HepG2 (cell line): Measurements from ENCODE around the gene OR1F1. TPM values are rescaled to one million over a fixed set of nuclear protein-coding genes. Genes with fewer than 3 reads are reported as not detected.
A peak's percentile ranks its signal among the peaks of the same experiment; 100 is the strongest.

ENCODE experiments used
- ATF7-NPFF ChIP-seq: sonication (generic); formaldehyde crosslinking; IDR thresholded peaks from 2 replicates; pipeline ENCODE4 v1.8.1; 2023; ENCODE audit warnings: mild to moderate bottlenecking, low read depth, missing genetic modification reagents, moderate library complexity
- CHD2 ChIP-seq: IDR thresholded peaks from 2 replicates; pipeline ENCODE4 v1.6.1; 2011; ENCODE audit warnings: low read depth, low read length, improper control_type of control experiment
- HNRNPLL ChIP-seq: fragments of 200-400 bp; formaldehyde crosslinking; IDR thresholded peaks from 2 replicates; pipeline ENCODE4 v1.6.1; 2017; ENCODE audit warnings: mild to moderate bottlenecking, low read depth, low read length; ENCODE audit not compliant: poor library complexity, severe bottlenecking
- PCBP2 ChIP-seq: fragments of 200-400 bp; formaldehyde crosslinking; optimal IDR thresholded peaks from 2 replicates; pipeline ENCODE3; 2018; ENCODE audit warnings: low read length, low read depth; ENCODE audit not compliant: poor library complexity, severe bottlenecking
- TCF12 ChIP-seq, 2 experiments: fragments of 450-650 bp in 1 of 2; sonication (generic) in 1 of 2; formaldehyde crosslinking in 1 of 2; IDR thresholded peaks; 2 replicates each; pipeline versions ENCODE4 v1.6.1 to v1.8.0; 2017 to 2022; ENCODE audit warnings: antibody characterized with exemption in 1 of 2, mild to moderate bottlenecking in 1 of 2, missing genetic modification reagents in 1 of 2, moderate library complexity in 1 of 2
- TOPORS ChIP-seq: sonication (generic); formaldehyde crosslinking; IDR thresholded peaks from 2 replicates; pipeline ENCODE4 v1.8.0; 2023; ENCODE audit warnings: mild to moderate bottlenecking, missing genetic modification reagents
- ZNF207 ChIP-seq: fragments of 450-650 bp; IDR thresholded peaks from 2 replicates; pipeline ENCODE4 v1.6.1; 2016; ENCODE audit warnings: antibody characterized with exemption, borderline replicate concordance
- ZNF225 ChIP-seq: sonication (generic); formaldehyde crosslinking; IDR thresholded peaks from 2 replicates; pipeline ENCODE4 v1.4.0; 2020; ENCODE audit warnings: mild to moderate bottlenecking, missing genetic modification reagents
- ZNF549 ChIP-seq: sonication (generic); formaldehyde crosslinking; IDR thresholded peaks from 2 replicates; pipeline ENCODE4 v1.5.0; 2020; ENCODE audit warnings: missing genetic modification reagents
- ZNF567 ChIP-seq: sonication (generic); formaldehyde crosslinking; IDR thresholded peaks from 2 replicates; pipeline ENCODE4 v1.8.1; 2023; ENCODE audit warnings: mild to moderate bottlenecking, missing genetic modification reagents, borderline replicate concordance
- ZNF629 ChIP-seq: sonication (generic); formaldehyde crosslinking; conservative IDR thresholded peaks from 2 replicates; pipeline ENCODE4 v1.5.0; 2020; ENCODE audit warnings: missing genetic modification reagents
- ZNF670 ChIP-seq: sonication (generic); formaldehyde crosslinking; IDR thresholded peaks from 2 replicates; pipeline ENCODE4 v1.8.0; 2022; ENCODE audit warnings: mild to moderate bottlenecking, missing genetic modification reagents, borderline replicate concordance
- ZNF777 ChIP-seq: sonication (generic); formaldehyde crosslinking; IDR thresholded peaks from 2 replicates; pipeline ENCODE4 v1.4.0; 2020; ENCODE audit warnings: missing genetic modification reagents
- polyA plus RNA-seq, 8 experiments: library from polyadenylated mRNA; depleted of rRNA in 3 of 8; stranded (reverse) in 7 of 8; unstranded in 1 of 8; fragments of >200 nt; fragmentation: Illumina TruSeq in 4 of 8; extraction: Trizol in 4 of 8; gene quantifications; 2 replicates each; pipeline versions ENCODE4 v1.2.1 to v1.2.3, GENCODE V29; 2011 to 2016; ENCODE audit warnings: low read depth in 4 of 8, missing spikeins in 1 of 8, mixed read lengths in 1 of 8; ENCODE audit not compliant: insufficient read depth in 1 of 8
- total RNA-seq, 5 experiments: library from RNA; depleted of rRNA; stranded (reverse); fragments of >200 nt; fragmentation: Illumina TruSeq; extraction: Trizol; gene quantifications; 2 replicates each; pipeline ENCODE4 v1.2.3, GENCODE V29; 2016; ENCODE audit warnings: low read depth in 1 of 5
- TF ChIP-seq, protein P1 (sequence below): sonication (generic); formaldehyde crosslinking; IDR thresholded peaks from 2 replicates; pipeline ENCODE4 v1.4.0; 2020; ENCODE audit warnings: missing genetic modification reagents
- TF ChIP-seq, protein P2 (sequence below): sonication (generic); formaldehyde crosslinking; IDR thresholded peaks from 2 replicates; pipeline ENCODE4 v1.8.0; 2022; ENCODE audit warnings: missing genetic modification reagents, mild to moderate bottlenecking, moderate library complexity, borderline replicate concordance
- TF ChIP-seq, protein P3 (sequence below): sonication (generic); formaldehyde crosslinking; IDR thresholded peaks from 2 replicates; pipeline ENCODE4 v1.9.0; 2022; ENCODE audit warnings: missing genetic modification reagents, mild to moderate bottlenecking, borderline replicate concordance
- TF ChIP-seq, protein P4 (sequence below): sonication (generic); formaldehyde crosslinking; IDR thresholded peaks from 2 replicates; pipeline ENCODE4 v1.8.1; 2022; ENCODE audit warnings: mild to moderate bottlenecking, missing genetic modification reagents

The OR1F1 gene
- total and polyA plus RNA-seq, 2 of the 13 experiments (the other 11 are each of a cell fraction or from before 2014, with no cell fraction given): 0.90 TPM; not detected in 1

DNA sequence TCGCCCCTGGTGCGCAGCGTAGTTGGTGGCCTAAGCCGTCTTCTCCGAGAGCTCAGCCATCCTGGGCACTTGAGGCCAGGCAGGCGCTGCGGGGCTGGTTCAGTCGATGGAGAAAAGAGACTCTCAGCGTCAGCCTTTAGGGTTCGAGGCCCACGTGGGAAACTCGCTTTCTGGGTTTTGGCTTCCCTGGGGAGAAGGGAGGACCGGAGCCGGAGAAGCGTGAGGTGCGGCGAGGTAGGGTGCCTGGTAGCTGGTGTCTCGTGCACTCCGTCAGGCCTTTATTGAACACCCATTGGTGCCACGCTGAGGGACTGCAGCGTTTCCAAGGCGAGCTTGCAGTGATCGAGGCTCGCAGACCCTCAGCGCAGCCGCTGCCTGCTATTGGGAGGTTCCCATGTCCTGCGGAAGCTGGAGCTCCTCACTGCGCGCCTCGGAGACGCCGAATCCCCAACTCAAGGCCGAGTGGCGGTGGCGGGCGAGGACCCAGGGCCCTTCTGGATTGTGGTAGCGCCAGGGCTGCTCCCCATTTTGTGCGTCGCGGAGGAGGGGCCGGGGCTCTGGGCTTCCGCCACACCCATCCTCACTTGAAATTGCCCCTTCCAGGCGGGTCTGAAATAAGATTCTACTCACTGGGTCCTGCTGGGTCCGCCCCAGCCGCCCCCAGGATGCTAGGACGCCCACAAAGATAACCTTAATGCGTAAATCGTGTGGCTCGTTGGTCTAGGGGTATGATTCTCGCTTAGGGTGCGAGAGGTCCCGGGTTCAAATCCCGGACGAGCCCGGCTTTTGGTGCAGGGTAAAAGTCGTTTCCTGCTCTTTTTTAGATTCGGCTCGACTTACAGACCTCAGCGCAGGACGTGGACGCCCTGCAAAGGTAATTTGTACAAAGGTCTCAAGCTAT lies 1.2 kb downstream of the OR1F1 start (continued):
- TF ChIP-seq ZNF567: peak; percentile 89; the same call in 1 of the 2 replicates
- TF ChIP-seq, protein P1, sequence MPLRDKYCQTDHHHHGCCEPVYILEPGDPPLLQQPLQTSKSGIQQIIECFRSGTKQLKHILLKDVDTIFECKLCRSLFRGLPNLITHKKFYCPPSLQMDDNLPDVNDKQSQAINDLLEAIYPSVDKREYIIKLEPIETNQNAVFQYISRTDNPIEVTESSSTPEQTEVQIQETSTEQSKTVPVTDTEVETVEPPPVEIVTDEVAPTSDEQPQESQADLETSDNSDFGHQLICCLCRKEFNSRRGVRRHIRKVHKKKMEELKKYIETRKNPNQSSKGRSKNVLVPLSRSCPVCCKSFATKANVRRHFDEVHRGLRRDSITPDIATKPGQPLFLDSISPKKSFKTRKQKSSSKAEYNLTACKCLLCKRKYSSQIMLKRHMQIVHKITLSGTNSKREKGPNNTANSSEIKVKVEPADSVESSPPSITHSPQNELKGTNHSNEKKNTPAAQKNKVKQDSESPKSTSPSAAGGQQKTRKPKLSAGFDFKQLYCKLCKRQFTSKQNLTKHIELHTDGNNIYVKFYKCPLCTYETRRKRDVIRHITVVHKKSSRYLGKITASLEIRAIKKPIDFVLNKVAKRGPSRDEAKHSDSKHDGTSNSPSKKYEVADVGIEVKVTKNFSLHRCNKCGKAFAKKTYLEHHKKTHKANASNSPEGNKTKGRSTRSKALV (CRISPR knock-in tag): peak; percentile 14; the same call in 1 of the 2 replicates
- peak; percentile 65; the same call in 1 of the 2 replicates for TF ChIP-seq TOPORS (CRISPR knock-in tag)
- peak; percentile 44; the same call in 1 of the 2 replicates for TF ChIP-seq ZNF225 (CRISPR knock-in tag)
- no peak for TF ChIP-seq ZNF549 (CRISPR knock-in tag)
- TF ChIP-seq ZNF670: no peak
- TF ChIP-seq, protein P2, sequence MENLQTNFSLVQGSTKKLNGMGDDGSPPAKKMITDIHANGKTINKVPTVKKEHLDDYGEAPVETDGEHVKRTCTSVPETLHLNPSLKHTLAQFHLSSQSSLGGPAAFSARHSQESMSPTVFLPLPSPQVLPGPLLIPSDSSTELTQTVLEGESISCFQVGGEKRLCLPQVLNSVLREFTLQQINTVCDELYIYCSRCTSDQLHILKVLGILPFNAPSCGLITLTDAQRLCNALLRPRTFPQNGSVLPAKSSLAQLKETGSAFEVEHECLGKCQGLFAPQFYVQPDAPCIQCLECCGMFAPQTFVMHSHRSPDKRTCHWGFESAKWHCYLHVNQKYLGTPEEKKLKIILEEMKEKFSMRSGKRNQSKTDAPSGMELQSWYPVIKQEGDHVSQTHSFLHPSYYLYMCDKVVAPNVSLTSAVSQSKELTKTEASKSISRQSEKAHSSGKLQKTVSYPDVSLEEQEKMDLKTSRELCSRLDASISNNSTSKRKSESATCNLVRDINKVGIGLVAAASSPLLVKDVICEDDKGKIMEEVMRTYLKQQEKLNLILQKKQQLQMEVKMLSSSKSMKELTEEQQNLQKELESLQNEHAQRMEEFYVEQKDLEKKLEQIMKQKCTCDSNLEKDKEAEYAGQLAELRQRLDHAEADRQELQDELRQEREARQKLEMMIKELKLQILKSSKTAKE (CRISPR knock-in tag): no peak
- TF ChIP-seq, protein P3, sequence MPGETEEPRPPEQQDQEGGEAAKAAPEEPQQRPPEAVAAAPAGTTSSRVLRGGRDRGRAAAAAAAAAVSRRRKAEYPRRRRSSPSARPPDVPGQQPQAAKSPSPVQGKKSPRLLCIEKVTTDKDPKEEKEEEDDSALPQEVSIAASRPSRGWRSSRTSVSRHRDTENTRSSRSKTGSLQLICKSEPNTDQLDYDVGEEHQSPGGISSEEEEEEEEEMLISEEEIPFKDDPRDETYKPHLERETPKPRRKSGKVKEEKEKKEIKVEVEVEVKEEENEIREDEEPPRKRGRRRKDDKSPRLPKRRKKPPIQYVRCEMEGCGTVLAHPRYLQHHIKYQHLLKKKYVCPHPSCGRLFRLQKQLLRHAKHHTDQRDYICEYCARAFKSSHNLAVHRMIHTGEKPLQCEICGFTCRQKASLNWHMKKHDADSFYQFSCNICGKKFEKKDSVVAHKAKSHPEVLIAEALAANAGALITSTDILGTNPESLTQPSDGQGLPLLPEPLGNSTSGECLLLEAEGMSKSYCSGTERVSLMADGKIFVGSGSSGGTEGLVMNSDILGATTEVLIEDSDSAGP (CRISPR knock-in tag): peak; percentile 84; the same call in 1 of the 2 replicates
- TF ChIP-seq ATF7-NPFF (CRISPR knock-in tag): 0 out of 2 replicates have a peak, but pooled peaks have one; percentile 27
- no peak for TF ChIP-seq PCBP2
- TF ChIP-seq, protein P4, sequence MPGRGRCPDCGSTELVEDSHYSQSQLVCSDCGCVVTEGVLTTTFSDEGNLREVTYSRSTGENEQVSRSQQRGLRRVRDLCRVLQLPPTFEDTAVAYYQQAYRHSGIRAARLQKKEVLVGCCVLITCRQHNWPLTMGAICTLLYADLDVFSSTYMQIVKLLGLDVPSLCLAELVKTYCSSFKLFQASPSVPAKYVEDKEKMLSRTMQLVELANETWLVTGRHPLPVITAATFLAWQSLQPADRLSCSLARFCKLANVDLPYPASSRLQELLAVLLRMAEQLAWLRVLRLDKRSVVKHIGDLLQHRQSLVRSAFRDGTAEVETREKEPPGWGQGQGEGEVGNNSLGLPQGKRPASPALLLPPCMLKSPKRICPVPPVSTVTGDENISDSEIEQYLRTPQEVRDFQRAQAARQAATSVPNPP (CRISPR knock-in tag): 0 out of 2 replicates have a peak, but pooled peaks have one; percentile 32
- no peak for TF ChIP-seq TCF12 (IDR thresholded peaks at IDR 0.05)
- no peak for TF ChIP-seq TCF12 (CRISPR knock-in tag; IDR thresholded peaks at IDR 0.05)
- TF ChIP-seq ZNF629 (CRISPR knock-in tag): peak; percentile 49; the same call in 1 of the 2 replicates
- peak; percentile 12; the same call in 1 of the 2 replicates for TF ChIP-seq ZNF777 (CRISPR knock-in tag)
- TF ChIP-seq HNRNPLL: peak; percentile 39
- no peak for TF ChIP-seq ZNF207
- TF ChIP-seq CHD2: no peak
